Right lobe of liver (tissue), 6 donors: ENCODE measurements around the gene MBLAC1. TPM values are rescaled to one million over a fixed set of nuclear protein-coding genes. Genes with fewer than 3 reads are reported as not detected.

Experiments
- ATAC-seq, 4 donors: fragments of 200-7000 bp; cut with Tn5 transposase; one replicate each; pipeline ENCODE4 v1.9.1; 2020; ENCODE audit warnings: mild to moderate bottlenecking in 4 of 4, moderate library complexity in 4 of 4
- DNase-seq, 3 donors: peaks; one replicate each; pipeline ENCODE4 v3.0.0-alpha.2; 2020
- H3K27ac ChIP-seq, 3 donors: fragments of 200-600 bp; one replicate each; pipeline ENCODE4 v1.8.0; 2022
- H3K27me3 ChIP-seq, 2 donors: fragments of 200-600 bp; one replicate each; pipeline ENCODE4 v1.8.0; 2022
- H3K36me3 ChIP-seq, 4 donors: fragments of 200-600 bp; sonication (generic) in 1 of 4; one replicate each; pipeline versions ENCODE4 v1.5.1 to v1.8.0; 2017 to 2022; ENCODE audit warnings: control low read depth in 1 of 4
- H3K4me1 ChIP-seq, 4 donors: fragments of 200-600 bp; sonication (generic) in 1 of 4; one replicate each; pipeline versions ENCODE4 v1.5.1 to v1.8.0; 2017 to 2022; ENCODE audit warnings: control low read depth in 1 of 4
- H3K4me3 ChIP-seq, 3 donors: fragments of 200-600 bp; one replicate each; pipeline ENCODE4 v1.8.0; 2022
- H3K9me3 ChIP-seq, 4 donors: fragments of 200-600 bp; sonication (generic) in 1 of 4; one replicate each; pipeline versions ENCODE4 v1.5.1 to v1.8.0; 2017 to 2022; ENCODE audit warnings: control low read depth in 1 of 4
- POLR2A ChIP-seq: fragments of 450-650 bp; IDR thresholded peaks from one replicate; pipeline ENCODE4 v1.6.1; 2017; ENCODE audit warnings: antibody characterized with exemption, mild to moderate bottlenecking
- WGBS: methylation state at CpG from one replicate; pipeline ENCODE4 v1.1.6; 2018; ENCODE audit warnings: low coverage, low lambda C conversion rate; ENCODE audit not compliant: insufficient coverage; ENCODE audit errors: missing lambda C conversion rate; 5-methylcytosine and 5-hydroxymethylcytosine counted together
- intact Hi-C, 2 donors: fragments of 100-400 bp; cut with DNase I; formaldehyde crosslinking; loops; one replicate each; pipeline versions ENCODE4 v1.11.2 to v1.14.1; 2022
- total RNA-seq, 6 experiments: library from RNA; depleted of rRNA in 2 of 6; stranded (reverse); fragments of >200 nt in 2 of 6; fragmentation: NEBNext Ultra II Directional in 3 of 6; extraction: Animal tissue kit (Norgen Biotek cat#: 25700) in 3 of 6; gene quantifications; one replicate each; pipeline versions ENCODE4 v1.1.0 to v1.2.4, GENCODE V29; 2016 to 2023
- TF ChIP-seq, protein P1 (sequence below), 4 donors: fragments of 200-600 bp in 3 of 4; fragments of 450-650 bp in 1 of 4; IDR thresholded peaks; one replicate each; pipeline versions ENCODE4 v1.5.1 to v1.8.0; 2016 to 2022; ENCODE audit warnings: antibody characterized with exemption in 4 of 4, mild to moderate bottlenecking in 2 of 4
- donor health status: DM: no; HTN: yes; CAD: no.
- donor health status: DM: no; HTN: no; CAD: no.
- donor health status: DM: no; HTN: no; CAD: no.
- donor health status: DM: no; HTN: yes; CAD: no.
- donor health status: DM: no; HTN: yes; CAD: no.

Gene MBLAC1
- total RNA-seq, 6 experiments from 2014 or later, result 0.35 to 2.7 (median 1.1) TPM

DNA sequence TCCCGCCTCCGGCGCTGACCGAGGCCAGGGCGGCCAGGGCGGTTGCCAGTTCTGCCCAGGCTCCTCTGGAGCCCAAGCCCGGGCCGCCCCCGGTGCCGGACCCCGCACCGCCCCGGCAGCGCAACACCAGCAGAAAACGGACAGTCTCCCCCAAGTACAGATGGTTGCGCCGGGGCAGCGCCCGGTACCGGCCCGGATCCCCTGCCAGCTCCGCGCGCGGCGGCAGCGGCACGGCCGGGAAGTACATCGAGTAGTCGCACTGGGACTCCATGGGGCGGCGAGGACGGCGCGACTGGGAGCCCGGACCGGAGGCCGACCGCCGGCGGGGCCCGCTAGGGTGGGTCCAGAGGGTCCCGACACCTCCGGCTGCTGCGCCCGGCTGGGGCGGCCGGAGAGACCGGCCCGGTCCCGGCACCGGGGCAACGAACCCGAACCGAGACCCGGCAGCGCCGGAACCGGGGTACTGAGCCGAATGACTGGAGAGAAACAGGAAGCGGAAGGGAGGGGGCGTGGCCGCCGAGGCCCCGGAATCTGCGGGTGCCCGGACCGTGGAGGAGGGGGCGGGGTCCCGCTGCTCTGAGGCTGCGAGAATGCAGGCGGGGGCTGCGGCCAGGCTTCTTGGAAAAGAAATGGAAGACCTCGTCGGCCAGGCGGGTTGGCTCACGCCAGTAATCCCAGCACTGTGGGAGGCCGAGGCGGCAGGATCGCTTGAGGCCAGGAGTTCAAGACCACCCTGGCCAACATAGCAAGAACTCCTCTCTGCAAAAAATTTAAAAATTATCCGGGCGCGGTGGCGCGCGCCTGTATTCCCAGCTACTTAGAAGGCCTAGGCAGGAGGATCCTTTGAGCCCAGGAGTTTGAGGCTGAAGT is 31.7 kb downstream of the MBLAC1 start, which contains the start of gene TRAPPC14:
TRAPPC14 (minus strand) TSS at position 495 of the 870 bp plus-strand sequence; CDS start at position 271, 224 bp downstream.
- WGBS, result 3% methylated on average over 29 of the region's 87 CpGs
- peak; percentile 61 for TF ChIP-seq POLR2A
- TF ChIP-seq, protein P1, sequence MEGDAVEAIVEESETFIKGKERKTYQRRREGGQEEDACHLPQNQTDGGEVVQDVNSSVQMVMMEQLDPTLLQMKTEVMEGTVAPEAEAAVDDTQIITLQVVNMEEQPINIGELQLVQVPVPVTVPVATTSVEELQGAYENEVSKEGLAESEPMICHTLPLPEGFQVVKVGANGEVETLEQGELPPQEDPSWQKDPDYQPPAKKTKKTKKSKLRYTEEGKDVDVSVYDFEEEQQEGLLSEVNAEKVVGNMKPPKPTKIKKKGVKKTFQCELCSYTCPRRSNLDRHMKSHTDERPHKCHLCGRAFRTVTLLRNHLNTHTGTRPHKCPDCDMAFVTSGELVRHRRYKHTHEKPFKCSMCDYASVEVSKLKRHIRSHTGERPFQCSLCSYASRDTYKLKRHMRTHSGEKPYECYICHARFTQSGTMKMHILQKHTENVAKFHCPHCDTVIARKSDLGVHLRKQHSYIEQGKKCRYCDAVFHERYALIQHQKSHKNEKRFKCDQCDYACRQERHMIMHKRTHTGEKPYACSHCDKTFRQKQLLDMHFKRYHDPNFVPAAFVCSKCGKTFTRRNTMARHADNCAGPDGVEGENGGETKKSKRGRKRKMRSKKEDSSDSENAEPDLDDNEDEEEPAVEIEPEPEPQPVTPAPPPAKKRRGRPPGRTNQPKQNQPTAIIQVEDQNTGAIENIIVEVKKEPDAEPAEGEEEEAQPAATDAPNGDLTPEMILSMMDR (IDR thresholded peaks at IDR 0.05), result no peak
- Histone ChIP-seq H3K36me3 (peaks cover 0 to 18% (median 4%) of the 10 kb centered on the region in 4 donors), H3K4me1 (peaks cover 0 to 13% (median 0%) of the 10 kb centered on the region in 4 donors), H3K4me3 (peak within 1 kb of the TSS; percentile 96 to 97 (median 97)), H3K27ac (peak within 1 kb of the TSS; percentile 60 to 78 (median 70)), H3K9me3 (no peaks in the 10 kb centered on the region), H3K27me3 (no peaks in the 10 kb centered on the region)
- ATAC-seq, result peak; percentile 81 to 91 (median 89)
- intact Hi-C loops, result no loop called here
- DNase-seq, result peak; percentile 93 to 95 (median 93)

DNA sequence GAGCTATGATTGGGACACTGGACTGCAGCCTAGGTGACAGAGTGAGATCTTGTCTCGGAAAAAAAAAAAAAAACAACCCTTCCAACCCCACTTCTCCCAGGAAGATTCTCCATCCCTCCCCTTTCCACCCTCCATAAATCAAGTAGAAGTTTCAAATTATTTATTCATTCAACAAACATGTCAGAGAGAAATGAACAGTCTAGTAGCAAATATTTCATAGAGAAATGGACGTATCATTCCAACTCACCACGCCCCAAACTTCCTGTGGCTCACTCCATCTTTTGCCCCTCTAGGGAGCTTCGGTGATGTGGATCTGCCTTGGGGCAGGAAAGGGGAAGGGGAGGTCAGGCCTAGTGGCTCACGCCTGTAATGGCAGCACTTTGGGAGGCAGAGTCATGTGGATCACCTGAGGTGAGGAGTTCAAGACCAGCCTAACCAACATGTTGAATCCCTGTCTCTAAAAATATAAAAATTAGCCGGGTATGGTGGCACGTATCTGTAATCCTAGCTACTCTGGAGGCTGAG is 32.4 kb downstream of the MBLAC1 start:
- peaks cover 0 to 12% (median 4%) of the 10 kb centered on the region in 4 donors for H3K36me3 ChIP-seq
- peaks cover 0 to 11% (median 0%) of the 10 kb centered on the region in 4 donors for H3K4me1 ChIP-seq
- intact Hi-C loops, result no loop called here
- no peaks in the 10 kb centered on the region for H3K27me3 ChIP-seq
- DNase-seq, result no peak
- WGBS, result 37% methylated on average over 5 of the region's 7 CpGs
- peak overlapping the region; percentile 96 to 97 (median 97) for H3K4me3 ChIP-seq
- TF ChIP-seq, protein P1 (IDR thresholded peaks at IDR 0.05), result no peak
- no peaks in the 10 kb centered on the region for H3K9me3 ChIP-seq
- peak overlapping the region in 2 of 3 donors; percentile 60 to 78 for H3K27ac ChIP-seq
- ATAC-seq, result no peak

DNA sequence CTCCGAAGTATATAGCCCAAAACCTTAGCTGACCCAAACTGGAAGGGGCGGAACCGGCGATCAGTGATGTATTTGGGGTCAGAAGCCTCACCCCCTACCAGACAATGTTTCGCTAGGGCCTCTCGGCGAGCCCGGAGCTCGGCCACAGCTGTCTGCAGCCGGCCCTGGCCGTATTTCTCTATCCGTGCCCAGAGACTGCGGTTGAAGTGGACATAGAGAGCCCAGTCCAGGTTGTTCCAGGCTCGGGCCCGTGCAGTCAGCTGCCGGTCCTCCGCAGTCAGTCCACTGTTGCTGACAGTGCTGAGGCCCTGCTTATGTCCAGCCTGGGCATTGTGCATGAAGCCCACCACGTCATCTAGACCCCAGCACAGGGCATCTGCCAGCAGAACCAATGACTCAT is 33.3 kb downstream of the MBLAC1 start:
- Histone ChIP-seq H3K9me3 (no peaks in the 10 kb centered on the region), H3K4me3 (no peak overlapping the region), H3K27me3 (no peaks in the 10 kb centered on the region), H3K4me1 (peaks cover 0 to 6% (median 0%) of the 10 kb centered on the region in 4 donors), H3K27ac (no peak overlapping the region), H3K36me3 (peaks cover 0 to 12% (median 4%) of the 10 kb centered on the region in 4 donors)
- no peak for ATAC-seq
- intact Hi-C loops, result no loop called here
- no peak for DNase-seq
- WGBS, result 91% methylated on average over 7 of the region's 18 CpGs
- TF ChIP-seq, protein P1 (IDR thresholded peaks at IDR 0.05), result no peak
- TF ChIP-seq POLR2A, result no peak

DNA sequence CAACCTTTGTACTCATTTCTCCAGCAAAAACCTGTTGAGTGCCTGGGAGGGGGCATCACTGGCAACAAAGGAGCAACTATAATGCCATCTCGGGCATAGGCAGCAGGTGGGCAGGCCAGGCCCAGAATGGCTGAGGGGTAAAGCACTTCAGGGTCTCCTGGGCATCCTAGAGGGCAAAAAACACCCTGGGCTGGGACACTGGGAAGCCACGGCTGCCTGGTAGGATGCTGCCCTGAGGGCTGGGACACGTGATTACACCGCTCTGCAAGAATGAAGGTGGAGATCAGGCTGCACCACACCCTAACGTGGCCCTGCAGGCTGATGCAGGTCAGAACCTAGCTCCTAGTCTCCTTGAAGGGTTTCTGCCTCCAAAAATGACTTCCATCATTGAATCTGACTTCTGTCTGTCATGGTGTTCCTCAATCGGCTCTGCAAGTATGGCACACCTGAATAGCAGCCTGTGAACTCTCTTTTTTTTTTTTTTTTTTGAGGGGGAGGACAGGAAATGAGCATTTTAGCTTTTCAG is 36.3 kb downstream of the MBLAC1 start:
- Histone ChIP-seq H3K27ac (no peak overlapping the region), H3K4me1 (no peaks in the 10 kb centered on the region), H3K4me3 (no peak overlapping the region), H3K36me3 (no peaks in the 10 kb centered on the region), H3K27me3 (no peaks in the 10 kb centered on the region), H3K9me3 (no peaks in the 10 kb centered on the region)
- no peak for ATAC-seq
- intact Hi-C loops, result no loop called here
- TF ChIP-seq, protein P1 (IDR thresholded peaks at IDR 0.05), result no peak
- TF ChIP-seq POLR2A, result no peak
- DNase-seq, result no peak
- WGBS, result 56% methylated on average over 5 of the region's 6 CpGs
